GM23338 (cell line): ENCODE data around the gene SHC4.

Source experiments
- CTCF ChIP-seq, 2 experiments: fragments of 200-600 bp in 1 of 2; sonication (generic) in 1 of 2; conservative IDR thresholded peaks; 2 replicates each; pipeline versions ENCODE4 v1.5.1 to v1.6.1; 2016 to 2017; ENCODE audit warnings: antibody characterized with exemption in 2 of 2, low read depth in 2 of 2, mild to moderate bottlenecking in 2 of 2, moderate library complexity in 1 of 2
- EZH2 ChIP-seq: fragments of 200-600 bp; sonication (generic); IDR thresholded peaks from one replicate; pipeline ENCODE4 v1.8.0; 2017; ENCODE audit warnings: antibody characterized with exemption, mild to moderate bottlenecking, low read depth; ENCODE audit not compliant: unreplicated experiment
- REST ChIP-seq: IDR thresholded peaks from one replicate; pipeline ENCODE4 v1.6.1; 2018; ENCODE audit warnings: antibody characterized with exemption; ENCODE audit not compliant: unreplicated experiment

GRCh38 chr15:48794697-48795134 lies 169.0 kb downstream of the SHC4 start:
- TF ChIP-seq CTCF (conservative IDR thresholded peaks at IDR 0.05; ENCODE audit: low read depth in 2 of 2) (no peak), EZH2 (no peak), REST (no peak)
